IPS-11a (cell line): Measurements from ENCODE around the gene GYPB.
"Not testable (repeated sequence)": the region's sequence is repeated elsewhere in the genome, so short reads cannot be mapped to it uniquely, and the experiment has no call there.

ENCODE experiments used
- H3K4me3 ChIP-seq: one replicate; pipeline ENCODE4 v1.5.1; 2013; ENCODE audit warnings: low read depth, low read length, control low read depth

The GYPB gene

DNA sequence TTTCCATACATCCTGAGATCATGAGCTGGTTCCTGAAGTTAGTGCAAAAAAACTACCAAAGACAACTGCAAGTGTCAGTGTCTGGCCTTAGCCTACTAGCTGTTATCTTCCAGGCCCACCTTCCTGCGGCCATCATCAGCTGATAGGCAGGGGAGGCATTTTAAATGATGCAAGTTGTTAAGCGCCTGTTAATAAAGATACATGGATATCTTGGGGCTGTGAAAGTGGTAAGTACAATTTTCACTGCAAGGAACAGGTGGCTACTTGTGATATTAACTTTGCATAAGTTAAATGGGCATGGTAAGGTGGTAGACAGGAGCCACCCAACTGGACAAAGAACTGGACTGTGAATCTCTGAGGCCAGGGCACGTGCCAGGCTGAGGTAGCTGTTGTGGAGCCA lies at the start of gene GYPB:
Gene GYPB (minus strand): TSS at position 104 of the 400 bp plus-strand sequence. CDS start 93 bp downstream, at position 11.
- H3K4me3 ChIP-seq = not testable (repeated sequence)

DNA sequence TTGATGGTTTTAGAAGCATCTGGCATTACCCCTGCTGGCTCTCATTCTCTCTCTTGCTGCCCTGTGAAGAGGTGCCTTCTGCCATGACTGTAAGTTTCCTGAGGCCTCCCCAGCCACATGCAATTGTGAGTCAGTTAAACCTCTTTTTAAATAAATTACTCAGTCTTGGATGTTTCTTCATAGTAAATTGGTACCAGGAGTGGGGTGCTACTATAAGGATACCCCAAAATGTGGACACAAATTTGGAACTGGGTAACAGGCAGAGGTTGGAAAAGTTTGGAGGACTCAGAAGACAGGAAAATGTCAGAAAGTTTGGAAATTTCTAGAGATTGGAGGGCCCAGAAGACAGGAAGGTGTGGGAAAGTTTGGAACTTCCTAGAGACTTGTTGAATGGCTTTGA lies 42.4 kb upstream of the GYPB start:
- H3K4me3 ChIP-seq = not testable (repeated sequence)

DNA sequence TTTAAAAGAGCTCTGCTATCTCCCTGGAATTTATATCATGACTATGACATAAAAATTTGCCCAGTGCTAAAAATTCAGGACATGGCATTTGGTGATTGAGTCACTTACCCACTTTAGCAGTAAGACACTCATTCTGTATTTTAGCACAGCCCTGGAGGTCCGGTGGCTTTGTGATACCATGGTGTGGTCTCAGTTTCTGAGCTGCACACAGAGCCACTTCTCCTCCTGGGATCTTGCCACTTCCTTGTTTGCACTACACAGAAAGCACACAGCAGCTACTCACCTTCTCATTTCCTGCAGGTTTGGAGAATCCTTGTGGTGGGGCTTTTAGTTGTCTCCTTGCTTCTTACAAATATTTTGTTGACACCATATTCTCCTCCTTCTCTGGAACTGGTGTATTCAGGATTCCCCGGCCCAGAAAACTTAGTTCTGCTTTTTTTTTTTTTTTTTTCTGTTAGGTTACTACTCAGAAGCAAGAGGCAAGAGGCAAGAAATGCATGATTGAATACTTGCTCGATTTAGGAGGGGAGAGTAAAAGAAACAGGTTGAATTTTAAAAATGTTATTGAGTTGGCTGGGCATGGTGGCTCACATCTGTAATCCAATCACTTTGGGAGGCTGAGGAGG lies 41.2 kb upstream of the GYPB start:
- not testable (repeated sequence) for H3K4me3 ChIP-seq

DNA sequence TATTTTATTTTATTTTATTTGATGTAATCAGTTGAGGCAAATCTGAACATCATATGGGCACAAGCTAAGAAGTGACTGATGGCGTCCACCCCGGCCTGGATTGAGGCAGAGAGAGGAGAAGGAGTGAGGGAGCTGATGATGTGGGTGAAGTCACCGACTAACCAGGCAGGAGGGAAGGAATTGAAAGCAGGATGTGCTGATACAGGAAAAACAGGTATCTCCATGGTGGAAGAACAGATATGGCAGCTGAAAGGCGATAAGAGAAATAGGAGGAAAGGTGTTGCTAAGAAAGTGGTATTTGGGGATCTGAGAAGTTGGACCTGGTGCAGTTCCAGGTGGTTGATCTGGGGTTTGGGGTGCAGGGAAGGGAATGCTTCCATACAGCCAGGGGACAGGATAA lies 37.6 kb upstream of the GYPB start:
- no peak overlapping the region for H3K4me3 ChIP-seq

DNA sequence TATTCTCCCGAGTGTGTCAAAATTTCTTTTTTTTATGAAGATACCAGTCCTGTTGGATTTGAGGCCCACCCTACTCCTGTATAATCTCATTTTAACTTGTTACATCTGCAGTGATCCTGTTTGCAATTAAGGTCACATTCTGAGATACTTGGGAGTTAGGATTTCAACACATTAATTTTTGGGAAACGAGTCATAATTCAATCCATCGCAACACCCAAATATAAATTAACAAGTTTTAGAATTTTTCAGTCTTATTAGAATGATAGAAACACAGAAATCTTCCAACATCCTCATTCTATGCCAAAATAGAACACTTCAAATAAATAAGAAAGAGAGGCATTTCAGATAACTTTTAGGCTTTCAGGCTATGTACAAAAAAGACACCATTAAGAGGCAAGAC lies 36.2 kb upstream of the GYPB start:
- H3K4me3 ChIP-seq = not testable (repeated sequence)

DNA sequence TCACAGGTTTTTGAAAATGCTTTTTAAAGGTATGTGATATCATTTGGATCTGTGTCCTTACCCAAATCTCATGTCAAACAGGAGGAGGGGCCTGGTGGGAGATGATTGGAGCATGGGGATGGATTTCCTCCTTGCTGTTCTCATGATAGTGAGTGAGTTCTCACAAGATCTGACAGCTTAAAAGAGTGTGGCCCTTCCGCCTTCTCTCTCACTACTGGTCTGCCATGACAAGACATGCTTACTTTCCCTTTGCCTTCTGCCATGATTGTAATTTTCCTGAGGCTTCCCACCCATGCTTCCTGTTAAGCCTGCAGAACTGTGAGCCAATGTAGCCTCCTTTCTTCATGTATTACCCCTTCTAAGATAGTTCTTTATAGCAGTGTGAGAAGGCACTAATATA lies 32.3 kb upstream of the GYPB start:
- not testable (repeated sequence) for H3K4me3 ChIP-seq

DNA sequence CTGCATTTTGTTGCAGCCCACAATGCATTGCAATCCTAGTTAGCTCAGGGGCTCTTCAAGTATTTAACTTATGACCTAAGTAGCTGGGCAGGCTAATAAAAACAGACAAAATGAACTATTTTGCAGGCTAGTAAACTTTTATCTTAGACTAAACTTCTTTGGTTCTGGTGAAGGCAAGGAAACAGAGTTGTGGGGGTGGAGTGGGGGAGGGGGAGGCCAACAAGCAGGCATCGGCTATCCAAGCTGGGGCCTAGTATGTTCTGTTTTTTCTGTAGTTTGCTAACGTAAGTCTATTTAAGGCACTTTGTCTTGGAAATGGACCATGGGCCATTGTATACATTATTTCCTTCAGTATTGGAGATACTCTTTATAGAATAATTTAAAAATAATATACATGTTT lies 31.5 kb upstream of the GYPB start:
- H3K4me3 ChIP-seq = not testable (repeated sequence)

DNA sequence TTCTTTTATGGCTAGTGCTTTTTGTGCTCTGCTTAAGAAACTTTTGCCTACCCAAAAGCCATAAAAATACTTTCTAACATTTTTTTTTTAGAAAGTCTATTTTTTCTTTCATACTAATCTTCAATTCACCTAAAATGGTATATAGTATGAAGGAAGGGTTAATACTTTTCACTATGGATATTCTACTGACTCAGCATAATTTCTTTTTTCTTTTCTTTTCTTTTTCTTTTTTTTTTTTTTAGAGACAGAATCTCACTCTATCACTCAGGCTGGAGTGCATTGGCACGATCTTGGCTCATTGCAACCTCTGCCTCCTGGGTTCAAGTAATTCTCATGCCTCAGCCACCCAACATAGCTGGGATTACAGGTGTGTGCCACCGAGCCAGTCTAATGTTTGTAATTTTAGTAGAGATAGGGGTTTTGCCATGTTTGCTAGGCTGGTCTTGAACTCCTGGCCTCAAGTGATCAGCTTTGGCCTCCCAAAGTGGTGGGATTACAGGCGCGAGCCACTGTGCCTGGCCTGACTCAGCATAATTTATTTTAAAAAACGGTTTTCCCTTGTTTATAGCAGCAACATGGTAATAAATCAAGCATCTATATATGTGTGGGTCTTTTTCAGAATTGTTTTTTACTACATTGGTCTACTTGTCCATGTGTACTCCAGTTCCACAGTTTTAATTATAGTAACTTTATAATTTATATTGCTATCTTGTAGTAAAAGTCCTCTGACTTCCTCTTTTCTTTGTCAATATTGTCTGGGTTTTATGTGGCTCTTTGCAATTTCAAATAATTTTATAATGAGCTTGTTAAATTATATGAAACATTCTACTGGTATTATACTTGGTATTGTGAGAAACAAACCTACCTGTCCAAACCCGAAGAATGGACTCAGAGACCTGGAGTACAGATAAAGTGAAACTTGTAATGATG lies 30.6 kb upstream of the GYPB start:
- not testable (repeated sequence) for H3K4me3 ChIP-seq

DNA sequence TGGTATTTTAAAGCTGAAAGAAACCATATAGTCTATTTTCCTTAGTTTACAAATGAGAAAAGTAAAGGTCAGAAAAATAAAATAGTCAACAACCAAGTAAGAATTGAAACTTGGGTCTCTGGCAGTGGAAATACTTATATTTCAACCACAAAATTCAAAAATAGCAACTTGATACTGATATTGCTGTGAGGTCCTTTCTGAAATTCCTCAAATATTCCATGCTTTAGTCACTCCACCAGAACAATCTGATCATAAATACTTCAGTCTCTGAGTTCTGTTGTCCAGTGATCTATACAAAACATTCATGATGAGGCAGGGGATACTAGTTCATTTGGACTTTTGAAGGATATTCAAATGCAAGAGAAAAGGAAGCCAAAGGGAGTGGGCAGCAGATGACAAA lies 25.8 kb upstream of the GYPB start:
- H3K4me3 ChIP-seq = not testable (repeated sequence)

DNA sequence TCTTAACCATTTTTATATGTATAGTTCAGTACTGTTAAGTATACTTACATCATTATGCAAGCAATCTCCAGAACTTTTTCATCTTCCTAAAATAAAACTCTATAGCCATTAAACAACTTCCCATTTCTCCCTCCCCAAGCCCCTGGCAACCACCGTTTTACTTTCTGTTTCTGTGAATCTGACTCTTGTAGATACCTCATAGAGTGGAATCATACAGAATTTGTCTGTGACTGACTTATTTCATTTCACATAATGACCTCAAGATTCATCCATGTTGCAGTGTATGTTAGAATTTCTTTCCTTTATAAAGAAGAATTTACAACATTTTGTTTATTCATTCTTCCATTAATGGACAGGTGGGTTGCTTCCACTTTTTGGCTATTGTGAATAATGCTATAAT lies 13.4 kb upstream of the GYPB start:
- not testable (repeated sequence) for H3K4me3 ChIP-seq

DNA sequence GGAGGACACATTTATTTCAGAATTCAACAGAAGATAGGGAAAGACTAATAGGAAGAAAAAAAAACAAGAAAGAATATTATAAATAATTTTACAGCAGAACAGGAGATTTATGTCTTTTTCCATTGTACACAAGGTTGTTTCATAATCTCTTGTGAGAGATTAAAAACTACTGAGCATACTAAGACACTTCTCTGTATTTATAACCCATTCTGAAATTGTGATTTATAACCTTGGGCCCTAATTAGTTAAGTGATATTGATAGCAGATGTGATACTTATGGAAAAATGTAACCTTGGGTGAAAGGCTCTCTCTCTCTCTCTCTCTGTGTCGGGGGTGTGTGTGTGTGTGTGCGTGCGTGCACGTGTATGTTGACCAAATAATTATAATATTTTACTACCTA lies 12.7 kb upstream of the GYPB start:
- H3K4me3 ChIP-seq = not testable (repeated sequence)

DNA sequence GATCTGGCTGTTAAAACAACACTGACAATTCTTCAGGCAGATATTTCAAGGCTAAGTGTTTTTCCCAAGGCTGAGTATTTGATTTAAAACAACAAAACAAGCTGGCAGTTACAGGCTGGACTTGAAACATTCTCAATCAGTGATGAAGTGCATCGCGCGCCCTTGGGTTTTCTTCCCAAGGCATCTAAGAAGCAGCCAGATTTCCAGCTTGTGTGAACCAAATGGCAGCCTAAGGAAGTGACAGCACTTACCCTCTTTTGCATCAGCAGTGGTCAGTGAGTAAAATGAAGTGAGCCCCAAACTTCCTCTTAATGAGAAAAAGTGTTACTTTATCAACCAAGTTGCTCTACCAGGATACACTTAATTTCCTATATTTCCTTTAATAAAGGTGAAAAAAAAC lies 12.2 kb upstream of the GYPB start:
- H3K4me3 ChIP-seq = not testable (repeated sequence)

DNA sequence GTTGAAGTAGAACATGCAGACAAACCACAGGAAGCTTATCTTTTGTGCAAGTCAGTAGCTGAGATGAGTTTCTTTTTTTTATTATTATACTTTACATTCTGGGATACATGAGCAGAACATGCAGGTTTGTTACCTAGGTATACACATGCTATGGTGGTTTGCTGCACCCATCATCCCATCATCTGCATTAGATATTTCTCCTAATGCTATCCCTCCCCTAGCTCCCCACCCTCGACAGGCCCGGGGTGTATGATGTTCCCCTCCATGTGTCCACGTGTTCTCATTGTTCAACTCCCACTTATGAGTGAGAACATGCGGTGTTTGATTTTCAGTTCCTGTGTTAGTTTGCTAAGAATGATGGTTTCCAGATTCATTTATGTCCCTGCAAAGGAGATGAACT lies 11.5 kb upstream of the GYPB start:
- not testable (repeated sequence) for H3K4me3 ChIP-seq

DNA sequence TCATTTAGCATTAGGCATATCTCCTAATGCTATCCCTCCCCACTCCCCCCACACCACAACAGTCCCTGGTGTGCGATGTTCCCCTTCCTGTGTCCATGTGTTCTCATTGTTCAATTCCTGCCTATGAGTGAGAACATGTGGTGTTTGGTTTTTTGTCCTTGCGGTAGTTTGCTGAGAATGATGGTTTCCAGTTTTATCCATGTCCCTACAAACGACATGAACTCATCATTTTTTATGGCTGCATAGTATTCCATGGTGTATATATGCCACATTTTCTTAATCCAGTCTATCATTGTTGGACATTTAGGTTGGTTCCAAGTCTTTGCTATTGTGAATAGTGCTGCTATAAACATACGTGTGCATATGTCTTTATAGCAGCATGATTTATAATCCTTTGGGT lies 7.5 kb upstream of the GYPB start:
- not testable (repeated sequence) for H3K4me3 ChIP-seq

DNA sequence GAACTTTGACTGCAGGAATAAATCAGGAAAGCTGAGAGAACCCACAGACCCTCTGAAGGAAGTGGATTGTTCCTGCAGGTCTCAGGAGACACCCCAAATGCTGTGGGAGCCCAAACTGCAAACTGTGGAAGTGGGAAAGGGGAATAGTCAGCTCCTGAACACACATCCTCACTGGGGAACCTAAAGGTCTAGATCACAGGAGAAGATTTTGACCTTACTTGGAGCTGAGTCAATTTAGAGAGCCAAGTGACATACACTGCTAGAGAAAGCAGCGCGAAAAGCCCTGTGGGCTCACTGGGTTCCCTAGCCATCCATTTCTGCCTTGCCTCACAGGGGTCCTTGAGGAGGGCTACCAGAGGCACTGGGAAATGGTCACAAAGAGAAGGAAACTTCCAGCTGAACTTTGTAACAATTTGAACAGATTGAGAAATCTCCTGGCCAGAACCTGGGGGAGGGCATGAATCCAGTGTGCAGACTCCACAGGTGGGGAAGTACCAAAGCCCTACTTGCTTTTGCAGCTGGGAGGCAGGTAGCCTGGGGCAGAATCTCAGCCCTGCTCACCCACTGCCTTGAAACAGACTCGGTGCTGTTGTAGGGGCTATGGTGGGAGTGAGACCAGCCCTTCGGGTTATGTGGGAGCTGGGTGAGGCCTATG lies 5.3 kb upstream of the GYPB start:
- H3K4me3 ChIP-seq = not testable (repeated sequence)

DNA sequence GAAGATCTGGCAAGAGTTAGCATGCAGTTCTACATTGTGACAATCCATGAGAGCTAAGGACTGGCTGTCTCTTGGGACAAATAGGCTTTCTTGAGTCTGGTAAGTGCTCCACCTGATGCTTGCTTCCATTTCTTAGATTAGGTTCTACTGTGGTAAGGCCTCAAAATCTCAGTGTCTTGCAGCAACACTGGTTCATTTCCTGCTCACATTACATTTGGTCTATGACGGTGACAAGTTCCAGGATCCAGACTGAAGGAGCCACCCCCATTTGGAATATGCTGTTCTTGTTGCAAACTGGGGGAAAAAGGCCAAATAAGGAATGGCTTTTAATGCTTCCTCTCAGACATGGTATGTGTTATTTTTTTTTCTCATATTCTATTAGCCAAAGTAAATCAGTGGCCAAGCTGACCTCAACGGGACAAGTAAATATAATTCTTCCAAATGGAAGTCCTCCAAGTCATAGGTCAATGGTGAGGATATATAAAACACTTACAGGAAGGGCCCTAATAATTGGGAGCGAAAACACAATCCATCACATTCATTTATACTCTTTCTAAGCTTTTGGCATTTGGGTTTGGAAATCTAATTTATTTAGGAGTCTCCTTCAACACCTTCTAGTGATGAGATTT lies 3.7 kb upstream of the GYPB start:
- not testable (repeated sequence) for H3K4me3 ChIP-seq

DNA sequence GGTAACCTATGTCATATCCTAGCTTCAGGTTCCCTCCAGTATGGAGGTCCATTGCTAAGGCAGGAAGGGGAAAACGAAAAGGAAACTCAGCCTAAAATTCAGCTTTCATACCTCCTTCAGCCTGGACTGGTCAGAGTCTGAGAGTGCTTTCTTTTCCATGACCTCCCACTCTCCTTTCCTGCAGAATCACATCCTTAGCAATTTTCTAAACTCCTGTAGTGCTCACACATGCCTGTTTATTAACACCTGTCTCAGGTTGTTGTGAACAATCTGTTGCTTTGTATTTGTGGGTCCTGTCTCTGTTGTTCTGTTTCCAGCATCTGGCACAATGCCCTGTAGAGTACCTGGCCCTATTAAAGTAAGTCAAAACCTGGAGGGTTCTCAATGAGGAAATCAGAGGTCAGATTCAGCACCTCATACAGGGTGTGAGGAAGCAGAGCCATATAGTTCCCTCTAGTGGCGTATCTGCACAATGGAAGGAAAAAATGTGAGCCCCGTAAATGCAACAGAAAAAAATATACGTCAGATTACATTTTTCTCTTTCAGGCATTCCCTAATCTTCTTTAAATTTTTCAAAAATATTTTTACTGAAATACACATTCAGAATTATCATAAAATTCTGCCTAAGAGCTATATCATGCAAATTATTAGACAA lies 2.3 kb upstream of the GYPB start:
- not testable (repeated sequence) for H3K4me3 ChIP-seq

DNA sequence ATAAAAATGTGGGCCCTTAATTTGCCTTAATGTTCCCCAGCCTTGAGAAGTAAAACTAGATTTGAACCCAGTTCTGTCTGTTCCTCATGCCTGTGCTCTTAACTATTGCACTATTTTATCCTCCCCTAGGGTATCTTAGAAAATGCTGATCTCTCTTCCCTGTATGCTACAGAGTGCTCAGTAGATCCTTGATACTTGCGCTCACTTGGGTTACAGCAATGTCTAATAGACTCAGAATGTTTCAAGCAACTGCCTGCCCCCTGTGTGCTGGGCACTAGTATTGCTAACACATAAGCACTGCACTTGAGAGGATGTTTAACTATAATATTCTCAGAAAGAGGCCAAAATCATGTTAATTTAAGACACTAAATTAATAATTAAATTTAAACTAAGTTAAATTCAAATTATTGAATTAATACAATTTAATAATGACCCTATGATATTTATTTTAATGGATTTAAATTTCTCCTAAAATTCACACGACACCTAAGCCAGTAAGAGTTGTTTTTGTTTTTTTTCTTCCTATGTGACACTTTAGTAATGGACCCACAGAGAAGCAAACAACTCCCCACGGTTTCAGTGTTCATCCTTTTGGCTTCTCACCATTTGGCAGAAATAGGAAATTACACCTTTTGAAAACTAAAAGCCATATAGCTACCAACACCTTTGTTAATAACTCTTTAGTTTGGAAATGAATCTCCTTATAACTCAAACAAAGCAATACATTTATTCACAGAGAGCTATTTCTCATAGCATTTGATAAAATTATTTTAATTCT lies 768 bp downstream of the GYPB start:
- not testable (repeated sequence) for H3K4me3 ChIP-seq

DNA sequence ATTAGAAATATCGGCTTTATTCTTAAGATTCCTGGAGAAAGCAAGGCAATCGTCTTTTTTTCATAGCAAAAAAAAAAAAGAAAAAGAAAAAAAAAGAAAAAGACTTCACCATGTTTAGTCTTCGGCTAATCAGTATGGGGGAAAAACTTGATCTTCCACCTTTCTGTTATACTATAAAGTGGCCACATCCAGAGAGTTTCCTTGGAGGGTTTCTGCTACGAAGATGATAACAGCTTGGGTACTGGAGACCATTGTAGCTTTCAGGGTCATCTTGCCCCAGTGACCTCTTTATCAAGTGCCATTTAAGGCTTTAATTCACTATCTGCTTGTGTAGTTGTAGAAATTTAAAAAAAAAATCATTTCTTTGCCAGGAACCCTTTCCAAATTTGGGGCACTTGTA lies 1.9 kb downstream of the GYPB start:
- H3K4me3 ChIP-seq = not testable (repeated sequence)

DNA sequence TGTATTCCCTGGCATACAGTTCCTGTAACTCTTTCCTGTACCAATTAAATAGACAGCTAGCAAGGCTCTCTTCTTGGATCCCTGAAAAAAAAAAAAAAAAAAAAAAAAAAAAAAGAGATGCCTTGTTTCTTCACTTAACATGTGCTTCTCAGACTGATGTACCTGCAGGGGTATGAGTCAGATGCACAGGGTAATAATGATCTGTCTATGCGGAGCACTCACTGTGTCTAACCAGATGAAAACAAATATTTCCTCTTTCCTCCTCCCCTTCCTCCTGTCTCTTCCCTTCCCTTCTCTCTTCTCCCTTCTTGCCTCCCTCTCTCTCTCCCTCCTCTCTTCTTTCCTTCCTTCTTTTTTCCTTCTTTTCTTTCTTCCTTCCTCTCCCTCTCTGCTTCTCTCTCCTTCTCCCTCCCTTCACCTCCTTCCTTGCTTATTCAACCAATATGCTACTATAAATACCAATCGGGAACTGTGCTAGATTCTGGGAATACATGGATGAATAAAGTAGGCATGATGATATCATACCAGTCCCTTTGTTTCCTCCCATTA lies 3.0 kb downstream of the GYPB start:
- not testable (repeated sequence) for H3K4me3 ChIP-seq
